Activated naive CD8-positive, alpha-beta T cell treated with anti-CD3 and anti-CD28 coated beads, Interleukin-2, amount 10 ng/mL, durations not matched to agents 7 days and 5 days (primary cell): ENCODE measurements around the gene AEBP1. TPM values are rescaled to one million over a fixed set of nuclear protein-coding genes. Genes with fewer than 3 reads are reported as not detected.
"Not testable (repeated sequence)": the region's sequence is repeated elsewhere in the genome, so short reads cannot be mapped to it uniquely, and the experiment has no call there.

ENCODE experiments used
- ATAC-seq: fragments of 150-1000 bp; cut with Tn5 transposase; one replicate; pipeline ENCODE4 v1.10.0; 2021; ENCODE audit warnings: low read depth, moderate library complexity
- POLR2A ChIA-PET: fragments of 350-600 bp; sonication (Branson Sonifier 250); formaldehyde crosslinking; loops from one replicate; lab custom pipeline; 2021; ENCODE audit warnings: antibody characterized with exemption; lab: Charles Lee
- DNase-seq: peaks from one replicate; pipeline ENCODE4 v3.0.0; 2021
- H3K27ac Mint-ChIP-seq: one replicate; pipeline ENCODE4 v1.8.0; 2022; ENCODE audit warnings: mild to moderate bottlenecking, mixed read lengths
- H3K27me3 Mint-ChIP-seq: one replicate; pipeline ENCODE4 v1.8.0; 2022; ENCODE audit warnings: mild to moderate bottlenecking, moderate library complexity, mixed read lengths
- H3K36me3 Mint-ChIP-seq: one replicate; pipeline ENCODE4 v1.8.0; 2021; ENCODE audit warnings: mild to moderate bottlenecking, mixed read lengths
- H3K4me1 Mint-ChIP-seq: one replicate; pipeline ENCODE4 v1.8.0; 2021; ENCODE audit warnings: mixed read lengths
- H3K4me3 Mint-ChIP-seq: one replicate; pipeline ENCODE4 v1.8.0; 2022; ENCODE audit warnings: mild to moderate bottlenecking, moderate library complexity, mixed read lengths
- H3K9me3 Mint-ChIP-seq: one replicate; pipeline ENCODE4 v1.8.0; 2021; ENCODE audit warnings: mixed read lengths
- total RNA-seq, 2 experiments: library from RNA; stranded (reverse); gene quantifications; one replicate each; pipeline ENCODE4 v1.2.3, GENCODE V29; 2021

AEBP1 gene
- total RNA-seq, 2 experiments from 2014 or later, result 21.5 to 22.0 TPM

- Mint-ChIP-seq H3K27ac (no peak overlapping the region), H3K36me3 (peaks cover 28% of the 10 kb centered on the region)
- no peak for ATAC-seq
Observed at GRCh38 chr7:44116087-44116788, 12.1 kb downstream of the AEBP1 start.

GRCh38 chr7:44116789-44117666 lies 12.9 kb downstream of the AEBP1 start:
- Mint-ChIP-seq H3K4me1 (peaks cover 22% of the 10 kb centered on the region), H3K4me3 (no peak overlapping the region), H3K36me3 (peaks cover 28% of the 10 kb centered on the region), H3K9me3 (no peaks in the 10 kb centered on the region), H3K27ac (peak overlapping the region; percentile 48), H3K27me3 (no peaks in the 10 kb centered on the region)
- POLR2A ChIA-PET, result interaction anchor here (0.6 kb wide), 1 partner anchor 28 kb away, joined by 3 read pairs; no protein-coding TSS in a partner anchor
- DNase-seq (no peak), ATAC-seq (no peak)

More at GRCh38 chr7:44116087-44116788, 12.1 kb downstream of the AEBP1 start:
- Mint-ChIP-seq H3K9me3 (no peaks in the 10 kb centered on the region), H3K27me3 (no peaks in the 10 kb centered on the region), H3K4me3 (no peak overlapping the region), H3K4me1 (peaks cover 15% of the 10 kb centered on the region)
- POLR2A ChIA-PET, result interaction anchor here (0.6 kb wide), 1 partner anchor 27 kb away, joined by 3 read pairs; no protein-coding TSS in a partner anchor
- no peak for DNase-seq

GRCh38 chr7:44117801-44118429 lies 13.8 kb downstream of the AEBP1 start:
- ATAC-seq (no peak), DNase-seq (no peak)
- Mint-ChIP-seq H3K27ac (peak overlapping the region; percentile 8), H3K9me3 (no peaks in the 10 kb centered on the region), H3K27me3 (no peaks in the 10 kb centered on the region), H3K4me3 (no peak overlapping the region), H3K4me1 (peaks cover 28% of the 10 kb centered on the region), H3K36me3 (peaks cover 27% of the 10 kb centered on the region)
- POLR2A ChIA-PET, result no interaction called here

GRCh38 chr7:44119829-44120380 lies 15.8 kb downstream of the AEBP1 start:
- Mint-ChIP-seq H3K9me3 (no peaks in the 10 kb centered on the region), H3K27ac (no peak overlapping the region), H3K4me3 (no peak overlapping the region), H3K27me3 (peaks cover 3% of the 10 kb centered on the region), H3K36me3 (peaks cover 23% of the 10 kb centered on the region), H3K4me1 (peaks cover 30% of the 10 kb centered on the region)
- POLR2A ChIA-PET, result interaction anchor here (1.2 kb wide), 1 partner anchor 13 kb away, joined by 3 read pairs; no protein-coding TSS in a partner anchor
- ATAC-seq (no peak), DNase-seq (no peak)

GRCh38 chr7:44120395-44120794 lies 16.2 kb downstream of the AEBP1 start:
- DNase-seq, result no peak
- POLR2A ChIA-PET, result interaction anchor here (1.2 kb wide), 1 partner anchor 13 kb away, joined by 3 read pairs; no protein-coding TSS in a partner anchor
- ATAC-seq, result no peak
- H3K36me3 Mint-ChIP-seq, result peaks cover 23% of the 10 kb centered on the region
- H3K4me3 Mint-ChIP-seq, result no peak overlapping the region
- peaks cover 30% of the 10 kb centered on the region for H3K4me1 Mint-ChIP-seq
- H3K27ac Mint-ChIP-seq, result no peak overlapping the region
- H3K27me3 Mint-ChIP-seq, result peaks cover 6% of the 10 kb centered on the region
- H3K9me3 Mint-ChIP-seq, result no peaks in the 10 kb centered on the region

GRCh38 chr7:44121761-44122420 lies 17.7 kb downstream of the AEBP1 start:
- Mint-ChIP-seq H3K36me3 (peaks cover 23% of the 10 kb centered on the region), H3K9me3 (no peaks in the 10 kb centered on the region), H3K4me3 (no peak overlapping the region), H3K27me3 (peaks cover 14% of the 10 kb centered on the region), H3K4me1 (peaks cover 30% of the 10 kb centered on the region), H3K27ac (no peak overlapping the region)
- no peak for ATAC-seq
- POLR2A ChIA-PET, result interaction anchor here (2.1 to 2.5 kb wide), 2 partner anchors 17 to 41 kb away, joined by 8 to 20 read pairs; partner anchors contain the start of gene AEBP1
- DNase-seq, result no peak

- no peak for DNase-seq
- ATAC-seq, result no peak
- Mint-ChIP-seq H3K4me1 (peaks cover 27% of the 10 kb centered on the region), H3K36me3 (peaks cover 21% of the 10 kb centered on the region), H3K27ac (peak overlapping the region; percentile 53), H3K9me3 (peaks cover 2% of the 10 kb centered on the region), H3K4me3 (peak overlapping the region; percentile 77), H3K27me3 (peaks cover 17% of the 10 kb centered on the region)
- POLR2A ChIA-PET, result interaction anchor here (0.7 to 2.5 kb wide), 4 partner anchors 18 to 47 kb away, joined by 3 to 20 read pairs (median 6); partner anchors contain the start of gene AEBP1
Observed at GRCh38 chr7:44122529-44122928, 18.4 kb downstream of the AEBP1 start.

- Mint-ChIP-seq H3K36me3 (peaks cover 18% of the 10 kb centered on the region), H3K27ac (peak within 1 kb of the TSS; percentile 83), H3K27me3 (peaks cover 17% of the 10 kb centered on the region), H3K4me3 (peak within 1 kb of the TSS; percentile 77), H3K9me3 (peaks cover 2% of the 10 kb centered on the region), H3K4me1 (peaks cover 28% of the 10 kb centered on the region)
- ATAC-seq (peak; percentile 100), DNase-seq (peak; percentile 97)
- POLR2A ChIA-PET, result interaction anchor here (0.7 to 2.5 kb wide), 5 partner anchors 19 to 220 kb away, joined by 3 to 20 read pairs (median 4); partner anchors contain the start of gene AEBP1
Observed at GRCh38 chr7:44123190-44124003, 19.3 kb downstream of the AEBP1 start, which contains the start of gene POLD2. TSS of gene POLD2 (minus strand) at chr7:44123548. CDS start at chr7:44122053, 1,495 bp downstream.

- H3K36me3 Mint-ChIP-seq, result peaks cover 12% of the 10 kb centered on the region
- no peak overlapping the region for H3K4me3 Mint-ChIP-seq
- peaks cover 2% of the 10 kb centered on the region for H3K9me3 Mint-ChIP-seq
- no peak for DNase-seq
- peaks cover 26% of the 10 kb centered on the region for H3K4me1 Mint-ChIP-seq
- peaks cover 17% of the 10 kb centered on the region for H3K27me3 Mint-ChIP-seq
- POLR2A ChIA-PET, result no interaction called here
- no peak overlapping the region for H3K27ac Mint-ChIP-seq
- no peak for ATAC-seq
Observed at GRCh38 chr7:44124822-44125202, 20.7 kb downstream of the AEBP1 start.

GRCh38 chr7:44126574-44126973 lies 22.4 kb downstream of the AEBP1 start:
- peaks cover 28% of the 10 kb centered on the region for H3K4me1 Mint-ChIP-seq
- H3K4me3 Mint-ChIP-seq, H3K36me3 Mint-ChIP-seq, ATAC-seq, H3K27ac Mint-ChIP-seq, H3K9me3 Mint-ChIP-seq, DNase-seq: not testable (repeated sequence)
- H3K27me3 Mint-ChIP-seq, result peaks cover 17% of the 10 kb centered on the region
- POLR2A ChIA-PET, result interaction anchor here (0.6 kb wide), 1 partner anchor 41 kb away, joined by 3 read pairs; no protein-coding TSS in a partner anchor

GRCh38 chr7:44127161-44127560 lies 23.0 kb downstream of the AEBP1 start:
- ATAC-seq, result no peak
- POLR2A ChIA-PET, result no interaction called here

More at GRCh38 chr7:44127161-44127560, 23.0 kb downstream of the AEBP1 start:
- peaks cover 19% of the 10 kb centered on the region for H3K27me3 Mint-ChIP-seq
- H3K36me3 Mint-ChIP-seq, result no peaks in the 10 kb centered on the region
- no peak overlapping the region for H3K27ac Mint-ChIP-seq
- peaks cover 22% of the 10 kb centered on the region for H3K4me1 Mint-ChIP-seq
- H3K9me3 Mint-ChIP-seq, result peaks cover 2% of the 10 kb centered on the region
- no peak for DNase-seq
- H3K4me3 Mint-ChIP-seq, result no peak overlapping the region
